ENCODE measurements around the gene SLC35E4. TPM values are rescaled to one million over a fixed set of nuclear protein-coding genes. Genes with fewer than 3 reads are reported as not detected.

The SLC35E4 gene
- total and polyA plus RNA-seq, 11 donors, result 2.4 to 9.8 (median 4.0) TPM

DNA sequence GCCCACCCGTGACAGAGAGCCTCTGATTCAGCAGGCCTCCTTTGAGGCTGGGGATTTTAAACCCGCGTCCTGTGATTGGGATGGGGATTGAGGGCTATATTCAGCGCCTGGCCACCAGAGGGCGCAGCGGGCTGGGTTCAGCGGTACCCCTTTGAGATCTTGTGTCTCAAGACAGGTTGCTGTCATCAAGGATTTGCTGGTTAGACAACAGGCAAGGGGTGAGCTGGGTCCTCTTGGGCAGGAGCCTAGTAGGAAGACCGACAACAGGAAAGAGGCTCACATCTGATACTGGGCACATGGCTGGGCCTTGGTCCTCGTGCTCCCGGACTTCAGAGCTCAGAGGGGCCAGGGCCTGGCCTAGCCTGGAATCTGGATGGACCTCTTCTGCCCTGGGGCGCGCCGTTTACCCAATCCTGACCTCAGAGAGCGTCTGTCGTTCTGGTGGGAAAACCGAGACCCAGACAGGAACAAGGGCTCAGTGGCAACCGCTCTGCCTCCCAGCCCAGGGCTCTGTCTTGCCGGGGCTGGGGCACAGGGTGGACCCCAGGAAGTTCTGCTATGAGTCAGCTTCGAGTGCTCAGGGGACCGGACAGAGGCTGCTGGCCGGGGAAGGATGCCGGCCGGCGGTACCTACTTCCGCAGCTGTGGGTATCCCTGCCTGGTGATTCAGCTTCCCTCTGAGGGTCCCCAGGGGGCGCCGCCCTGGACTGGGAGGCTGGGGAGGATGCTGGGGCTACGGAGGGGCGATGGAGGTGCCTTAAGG lies 929 bp upstream of the SLC35E4 start:
- peak; percentile 83 to 93 (median 85) for DNase-seq
- Histone ChIP-seq H3K4me1 (peaks cover 0 to 37% (median 27%) of the 10 kb centered on the region in 12 donors), H3K36me3 (no peaks in the 10 kb centered on the region), H3K9me3 (no peaks in the 10 kb centered on the region), H3K4me3 (peak overlapping the region in 11 of 12 donors; percentile 6 to 90 (median 77)), H3K27me3 (no peaks in the 10 kb centered on the region), H3K27ac (peak overlapping the region; percentile 23 to 98 (median 88))
- ATAC-seq, result peak; percentile 65 to 82 (median 74)
- TF ChIP-seq, protein P1, sequence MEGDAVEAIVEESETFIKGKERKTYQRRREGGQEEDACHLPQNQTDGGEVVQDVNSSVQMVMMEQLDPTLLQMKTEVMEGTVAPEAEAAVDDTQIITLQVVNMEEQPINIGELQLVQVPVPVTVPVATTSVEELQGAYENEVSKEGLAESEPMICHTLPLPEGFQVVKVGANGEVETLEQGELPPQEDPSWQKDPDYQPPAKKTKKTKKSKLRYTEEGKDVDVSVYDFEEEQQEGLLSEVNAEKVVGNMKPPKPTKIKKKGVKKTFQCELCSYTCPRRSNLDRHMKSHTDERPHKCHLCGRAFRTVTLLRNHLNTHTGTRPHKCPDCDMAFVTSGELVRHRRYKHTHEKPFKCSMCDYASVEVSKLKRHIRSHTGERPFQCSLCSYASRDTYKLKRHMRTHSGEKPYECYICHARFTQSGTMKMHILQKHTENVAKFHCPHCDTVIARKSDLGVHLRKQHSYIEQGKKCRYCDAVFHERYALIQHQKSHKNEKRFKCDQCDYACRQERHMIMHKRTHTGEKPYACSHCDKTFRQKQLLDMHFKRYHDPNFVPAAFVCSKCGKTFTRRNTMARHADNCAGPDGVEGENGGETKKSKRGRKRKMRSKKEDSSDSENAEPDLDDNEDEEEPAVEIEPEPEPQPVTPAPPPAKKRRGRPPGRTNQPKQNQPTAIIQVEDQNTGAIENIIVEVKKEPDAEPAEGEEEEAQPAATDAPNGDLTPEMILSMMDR (IDR thresholded peaks at IDR 0.05), result peak; percentile 91 to 96 (median 94)
- TF ChIP-seq POLR2A (IDR thresholded peaks at IDR 0.05), result no peak
- WGBS, 4 donors, result 10 to 18% (median 13%) methylated on average over 25 to 29 of the region's 29 CpGs
- intact Hi-C loops (cut with DNase I), result loop anchor here (1.0 to 10.0 kb wide), 14 partner anchors 32 to 288 kb away; partner anchors contain the start of genes DUSP18 (in 3 of the 10), OSBP2 (in 1 of the 10) and PES1 (in 1 of the 10)

DNA sequence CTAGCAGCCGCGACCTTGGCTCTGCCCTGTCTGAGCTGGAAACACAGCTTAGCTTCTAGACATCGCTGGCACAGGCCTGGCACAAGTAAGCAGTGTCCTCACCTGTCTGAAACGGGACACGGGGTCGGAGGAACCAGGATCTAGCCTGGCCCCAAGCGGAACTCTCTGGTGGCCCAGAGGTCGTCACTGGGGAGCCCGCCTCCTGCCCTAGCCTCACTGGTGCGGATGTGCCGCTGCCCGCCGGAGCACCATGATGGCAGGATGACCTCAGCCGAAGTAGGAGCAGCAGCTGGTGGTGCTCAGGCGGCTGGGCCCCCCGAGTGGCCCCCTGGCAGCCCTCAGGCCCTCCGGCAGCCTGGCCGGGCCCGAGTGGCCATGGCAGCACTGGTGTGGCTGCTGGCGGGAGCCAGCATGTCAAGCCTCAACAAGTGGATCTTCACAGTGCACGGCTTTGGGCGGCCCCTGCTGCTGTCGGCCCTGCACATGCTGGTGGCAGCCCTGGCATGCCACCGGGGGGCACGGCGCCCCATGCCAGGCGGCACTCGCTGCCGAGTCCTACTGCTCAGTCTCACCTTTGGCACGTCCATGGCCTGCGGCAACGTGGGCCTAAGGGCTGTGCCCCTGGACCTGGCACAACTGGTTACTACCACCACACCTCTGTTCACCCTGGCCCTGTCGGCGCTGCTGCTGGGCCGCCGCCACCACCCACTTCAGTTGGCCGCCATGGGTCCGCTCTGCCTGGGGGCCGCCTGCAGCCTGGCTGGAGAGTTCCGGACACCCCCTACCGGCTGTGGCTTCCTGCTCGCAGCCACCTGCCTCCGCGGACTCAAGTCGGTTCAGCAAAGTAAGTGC lies 871 bp downstream of the SLC35E4 start:
- peak in 1 of 4 donors; percentile 1 for ATAC-seq
- Histone ChIP-seq H3K36me3 (no peaks in the 10 kb centered on the region), H3K4me3 (peak overlapping the region; percentile 57 to 90 (median 74)), H3K9me3 (no peaks in the 10 kb centered on the region), H3K27ac (peak overlapping the region in 10 of 12 donors; percentile 79 to 98 (median 90)), H3K4me1 (peaks cover 0 to 47% (median 32%) of the 10 kb centered on the region in 12 donors), H3K27me3 (no peaks in the 10 kb centered on the region)
- intact Hi-C loops (cut with DNase I), result loop anchor here in 4 of 10 donors (5.0 to 10.0 kb wide), 4 partner anchors 36 to 286 kb away; no protein-coding TSS in a partner anchor
- no peak for TF ChIP-seq POLR2A (IDR thresholded peaks at IDR 0.05)
- TF ChIP-seq, protein P1 (IDR thresholded peaks at IDR 0.05), result no peak
- 56 to 73% (median 62%) methylated on average over 24 to 45 of the region's 45 CpGs for WGBS, 4 donors
- peak in 3 of 5 donors; percentile 31 to 36 (median 36) for DNase-seq

DNA sequence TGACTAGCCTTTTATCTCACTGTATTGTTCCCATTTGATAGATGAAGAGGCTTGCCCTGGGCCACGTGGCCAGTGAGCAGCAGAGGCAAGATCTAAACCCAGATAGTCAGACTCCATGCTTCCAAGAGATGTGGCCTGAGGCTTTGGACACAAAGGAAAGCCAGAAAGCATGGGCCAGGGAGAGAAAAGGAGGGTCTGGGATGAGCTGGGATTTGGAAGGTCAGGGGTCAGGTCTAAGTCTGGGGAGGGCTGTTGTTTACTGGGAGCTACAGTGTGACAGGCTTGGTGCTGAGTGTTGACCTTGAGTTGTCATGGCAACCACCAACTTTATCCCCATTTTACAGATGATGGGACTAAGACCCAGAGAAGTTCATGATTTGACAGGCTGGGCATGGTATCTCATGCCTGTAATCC lies 2.1 kb downstream of the SLC35E4 start:
- no peaks in the 10 kb centered on the region for H3K9me3 ChIP-seq
- no peaks in the 10 kb centered on the region for H3K27me3 ChIP-seq
- intact Hi-C loops (cut with DNase I), result loop anchor here in 4 of 10 donors (5.0 to 10.0 kb wide), 4 partner anchors 35 to 285 kb away; no protein-coding TSS in a partner anchor
- no peaks in the 10 kb centered on the region for H3K36me3 ChIP-seq
- peaks cover 0 to 47% (median 32%) of the 10 kb centered on the region in 12 donors for H3K4me1 ChIP-seq
- 76 to 90% (median 79%) methylated on average over 1 of the region's 1 CpG for WGBS, 4 donors
- peak overlapping the region in 1 of 12 donors; percentile 81 for H3K4me3 ChIP-seq
- TF ChIP-seq POLR2A (IDR thresholded peaks at IDR 0.05), result no peak
- TF ChIP-seq, protein P1 (IDR thresholded peaks at IDR 0.05), result no peak
- no peak for DNase-seq
- no peak overlapping the region for H3K27ac ChIP-seq
- no peak for ATAC-seq
